GM12872 (cell line): ENCODE data around the gene PFKP.

Source experiments
- TF ChIP-seq, protein P1 (sequence below): IDR thresholded peaks from 3 replicates; pipeline ENCODE4 v1.5.1; 2011; ENCODE audit warnings: low read depth, mild to moderate bottlenecking, low read length, moderate library complexity; ENCODE audit not compliant: insufficient read depth

Gene PFKP

DNA sequence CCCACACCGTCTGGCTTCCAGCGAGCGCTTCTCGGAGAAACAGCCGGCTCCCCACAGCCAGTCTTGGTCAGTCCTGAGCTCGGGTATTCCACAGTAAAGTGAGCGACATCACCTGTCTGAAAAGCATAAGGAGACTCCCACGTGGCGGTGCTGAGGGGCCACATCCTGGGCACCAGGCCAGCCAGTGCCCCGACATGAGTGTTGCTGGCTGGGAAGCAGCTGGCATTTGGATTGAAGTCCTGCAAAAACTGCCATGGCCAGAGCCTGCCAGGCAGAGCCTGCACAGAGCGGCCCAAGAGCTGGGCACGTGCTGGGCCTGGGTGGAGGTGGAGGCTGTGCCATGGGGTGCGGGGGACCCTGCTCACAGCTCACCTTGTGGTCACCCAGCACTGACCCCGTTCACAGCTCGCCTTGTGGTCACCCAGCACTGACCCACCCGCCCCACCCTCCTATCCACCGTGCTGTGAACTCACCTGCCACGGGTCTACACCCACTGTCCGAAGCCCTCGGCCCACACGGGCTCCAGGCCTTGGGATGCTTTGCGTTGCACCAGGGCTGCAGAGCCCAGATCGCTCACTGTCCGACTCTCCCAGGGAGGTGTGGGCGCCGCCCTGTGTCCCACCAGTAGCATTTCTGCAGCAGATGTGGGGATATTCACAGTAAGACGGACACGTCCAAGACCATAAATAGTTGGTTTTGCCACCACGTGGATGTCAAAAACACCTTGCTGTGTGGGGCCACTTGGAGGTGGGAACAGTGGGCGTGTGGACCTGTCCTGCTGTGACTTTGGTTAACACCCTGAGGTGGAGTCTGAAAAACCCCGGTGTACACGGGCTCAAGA, 56.4 kb downstream of the PFKP start:
- TF ChIP-seq, protein P1, sequence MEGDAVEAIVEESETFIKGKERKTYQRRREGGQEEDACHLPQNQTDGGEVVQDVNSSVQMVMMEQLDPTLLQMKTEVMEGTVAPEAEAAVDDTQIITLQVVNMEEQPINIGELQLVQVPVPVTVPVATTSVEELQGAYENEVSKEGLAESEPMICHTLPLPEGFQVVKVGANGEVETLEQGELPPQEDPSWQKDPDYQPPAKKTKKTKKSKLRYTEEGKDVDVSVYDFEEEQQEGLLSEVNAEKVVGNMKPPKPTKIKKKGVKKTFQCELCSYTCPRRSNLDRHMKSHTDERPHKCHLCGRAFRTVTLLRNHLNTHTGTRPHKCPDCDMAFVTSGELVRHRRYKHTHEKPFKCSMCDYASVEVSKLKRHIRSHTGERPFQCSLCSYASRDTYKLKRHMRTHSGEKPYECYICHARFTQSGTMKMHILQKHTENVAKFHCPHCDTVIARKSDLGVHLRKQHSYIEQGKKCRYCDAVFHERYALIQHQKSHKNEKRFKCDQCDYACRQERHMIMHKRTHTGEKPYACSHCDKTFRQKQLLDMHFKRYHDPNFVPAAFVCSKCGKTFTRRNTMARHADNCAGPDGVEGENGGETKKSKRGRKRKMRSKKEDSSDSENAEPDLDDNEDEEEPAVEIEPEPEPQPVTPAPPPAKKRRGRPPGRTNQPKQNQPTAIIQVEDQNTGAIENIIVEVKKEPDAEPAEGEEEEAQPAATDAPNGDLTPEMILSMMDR, result no peak

DNA sequence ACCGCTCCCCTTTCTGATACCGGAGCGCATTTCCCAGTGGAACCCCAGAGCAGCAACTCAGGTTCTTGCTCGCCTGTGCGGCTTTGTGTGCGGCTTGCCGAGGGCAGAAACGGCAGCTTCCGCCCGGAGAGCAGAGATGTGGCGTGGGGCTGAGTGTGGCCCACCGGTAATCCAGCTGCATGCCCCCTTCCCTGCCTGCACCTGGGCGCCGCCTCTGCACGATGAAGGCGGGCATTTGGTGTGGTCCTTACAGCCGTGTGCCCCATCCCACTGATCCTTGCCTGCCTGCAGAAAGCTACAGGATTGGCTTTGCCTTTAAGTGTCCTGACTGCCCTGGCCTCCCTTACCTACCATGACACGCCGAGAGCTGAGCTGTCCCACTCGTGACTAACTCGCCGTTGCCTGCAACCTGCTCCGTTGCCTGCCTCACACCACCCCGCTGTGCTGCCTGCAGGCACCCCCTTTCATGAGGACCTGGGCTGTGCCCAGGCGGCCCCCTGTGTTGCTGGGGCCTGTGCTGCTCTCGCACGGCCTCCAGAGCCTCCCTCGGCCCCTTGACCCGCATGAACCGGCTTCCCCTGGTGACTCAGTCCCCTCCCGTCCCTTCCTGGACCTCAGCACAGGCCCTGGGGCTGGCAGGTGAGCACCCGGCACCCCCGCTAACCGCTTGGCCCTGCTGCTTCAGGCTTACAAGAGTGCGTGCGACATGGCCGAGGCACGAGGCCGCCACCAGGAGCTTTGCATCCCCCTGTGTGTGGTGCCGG, 57.2 kb downstream of the PFKP start:
- TF ChIP-seq, protein P1, result no peak

DNA sequence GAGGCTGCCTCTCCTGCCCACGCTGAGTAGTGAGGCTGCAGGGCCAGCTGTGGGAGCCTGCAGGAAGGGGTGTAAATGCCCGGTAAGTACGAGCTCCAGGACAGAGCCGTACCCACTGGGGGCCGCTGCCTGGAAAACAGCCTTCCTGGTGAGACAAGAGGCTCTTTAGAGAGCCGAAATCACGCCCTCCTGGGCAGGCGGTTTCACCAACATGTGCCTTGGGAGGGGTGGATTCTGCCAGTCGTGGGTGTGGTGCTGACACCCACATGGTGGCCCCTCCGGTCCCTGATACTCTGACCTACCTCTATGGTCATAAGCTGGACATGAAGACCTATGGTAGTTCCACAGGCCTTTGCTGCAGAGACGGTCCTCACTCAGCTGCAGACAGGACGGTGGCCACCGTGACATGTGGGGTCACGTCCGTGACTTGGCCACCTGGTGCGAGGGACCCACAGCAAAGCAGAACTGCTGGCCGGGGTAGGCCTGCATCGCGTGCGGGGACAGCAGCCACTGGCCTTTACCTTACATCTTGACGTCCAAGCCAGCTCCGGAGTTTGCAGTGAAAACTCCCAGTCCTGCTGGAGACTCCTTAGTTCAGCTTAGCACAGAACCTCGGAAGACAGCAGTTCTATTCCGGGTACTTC, 58.3 kb downstream of the PFKP start:
- TF ChIP-seq, protein P1, result no peak

DNA sequence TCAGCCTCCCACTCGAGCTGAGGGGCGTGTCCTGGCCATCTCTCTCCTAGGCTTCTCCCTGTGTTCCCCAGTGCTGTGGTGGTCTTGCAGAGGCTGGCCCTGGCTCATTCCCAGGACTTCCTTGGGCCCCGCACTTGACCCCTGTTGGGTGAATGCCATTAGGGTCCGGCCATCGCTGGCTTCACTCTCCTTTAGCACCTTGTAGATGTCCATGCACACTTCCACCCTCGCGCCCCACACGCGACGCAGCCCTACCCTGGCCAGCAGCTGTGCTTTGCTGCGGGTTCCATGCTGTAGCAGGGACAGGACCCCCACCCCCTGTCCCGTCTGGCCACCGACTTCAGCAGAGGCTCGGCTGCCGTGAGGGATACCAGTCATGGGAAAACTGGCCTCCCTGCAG, 58.9 kb downstream of the PFKP start:
- TF ChIP-seq, protein P1, result no peak

DNA sequence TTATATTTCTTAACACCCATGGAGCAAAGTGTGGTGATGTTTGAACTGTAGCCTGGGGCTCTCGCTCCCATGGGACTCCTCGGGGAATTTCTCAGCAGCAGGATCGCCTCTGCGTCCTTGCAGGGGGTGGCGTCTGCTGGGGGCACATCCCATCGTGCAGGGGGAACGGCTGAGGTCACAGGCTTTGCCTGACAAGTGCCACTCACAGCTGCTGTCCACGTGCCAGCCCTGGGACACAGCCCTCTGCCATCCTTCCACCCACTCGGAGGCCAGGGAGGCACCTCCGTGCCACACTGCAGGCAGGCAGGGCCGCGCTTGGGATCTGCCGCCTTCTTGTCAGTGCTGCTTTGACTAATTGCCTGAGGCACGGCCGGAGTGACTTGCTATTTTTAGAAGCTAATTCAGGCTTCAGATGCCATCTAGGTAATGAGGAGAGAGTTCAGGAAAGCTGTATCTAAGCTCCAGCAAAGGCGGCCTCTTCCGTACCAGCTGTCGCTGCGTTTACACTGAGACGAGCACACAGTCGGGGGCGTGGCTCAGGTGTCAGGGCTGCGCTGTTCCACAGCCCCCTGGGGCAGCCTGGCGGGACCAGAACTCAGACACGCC, 59.5 kb downstream of the PFKP start:
- TF ChIP-seq, protein P1, result no peak

DNA sequence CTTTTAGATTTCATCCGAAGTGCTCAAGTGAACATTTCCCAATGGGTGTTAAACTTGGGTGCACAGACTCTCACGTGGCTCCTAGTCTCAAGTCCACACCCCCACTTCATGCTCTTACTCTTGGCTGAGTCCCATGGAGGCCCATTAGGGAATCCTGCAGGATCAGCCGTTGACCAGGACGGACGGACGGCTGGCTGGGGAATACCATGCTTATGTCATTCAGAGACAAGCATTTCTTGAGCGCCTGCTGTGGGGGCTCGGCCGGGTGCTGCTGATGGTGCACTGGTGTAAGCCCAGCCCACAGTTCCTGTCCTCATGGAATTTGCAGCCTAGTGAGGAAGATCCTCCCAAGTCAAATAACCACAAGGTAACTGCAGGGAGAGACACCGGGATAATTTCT, 60.6 kb downstream of the PFKP start:
- TF ChIP-seq, protein P1, result no peak

DNA sequence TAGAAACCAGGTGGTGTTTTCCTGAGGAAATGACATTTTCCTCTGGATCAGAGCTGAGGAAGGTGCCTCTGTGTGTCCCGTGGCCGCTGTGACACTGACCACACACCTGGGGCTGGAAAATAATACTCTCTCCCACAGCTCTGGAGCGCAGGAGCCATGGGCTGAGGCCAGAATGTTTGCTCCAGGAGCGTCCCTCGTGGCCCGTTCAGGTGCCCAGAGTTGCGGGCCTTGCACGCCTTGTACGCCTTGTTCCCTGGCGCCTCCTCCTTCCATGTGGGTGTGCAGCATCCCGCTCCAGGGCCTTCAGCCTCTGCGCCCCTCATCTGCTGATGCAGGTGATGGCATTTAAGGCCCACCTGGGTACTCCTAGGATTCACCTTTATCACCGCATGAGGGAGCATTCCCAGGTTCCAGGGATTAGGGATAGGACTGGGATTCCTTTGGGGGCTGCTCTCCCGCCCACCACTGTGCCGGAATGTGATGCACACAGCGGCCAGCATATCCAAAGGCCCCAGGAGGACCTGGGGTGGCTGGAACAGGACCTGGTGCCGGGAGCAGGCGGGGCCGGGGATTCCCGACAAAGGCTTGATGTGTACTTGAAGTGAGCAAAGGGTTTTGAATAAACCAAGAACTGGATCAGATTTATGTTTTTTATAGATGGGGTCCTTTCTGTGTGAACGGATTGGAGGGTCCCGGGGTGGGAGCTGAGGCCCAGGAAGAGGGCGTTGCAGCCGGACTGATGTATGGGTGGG, 61.2 kb downstream of the PFKP start:
- TF ChIP-seq, protein P1, result no peak
